ENCODE measurements around the gene ATAD5. TPM values are rescaled to one million over a fixed set of nuclear protein-coding genes. Genes with fewer than 3 reads are reported as not detected.

Gene ATAD5
- total and polyA plus RNA-seq, 2 of the 4 experiments (the other 2 are of a cell fraction): 1.0 to 1.3 TPM

GRCh38 chr17:30827082-30827481, 4.7 kb upstream of the ATAD5 start:
- WGBS, 2 experiments (ENCODE audit: extremely low coverage in 2 of 2, insufficient read length in 1 of 2): no CpG with 5 or more reads among the region's 6 CpGs
- no peak overlapping the region for H3K14ac ChIP-seq (replicated peaks; ENCODE audit: low read depth, low read length)
- no peak for TF ChIP-seq RFX5 (IDR thresholded peaks at IDR 0.05; ENCODE audit: low read depth, low read length)
- no peak for TF ChIP-seq CHD1 (IDR thresholded peaks at IDR 0.05; ENCODE audit: low read depth, low read length)
- no peak for TF ChIP-seq NFE2L2 (IDR thresholded peaks at IDR 0.05; ENCODE audit: low read depth, low read length)
- no peak for TF ChIP-seq MAZ (IDR thresholded peaks at IDR 0.05; ENCODE audit: borderline replicate concordance, low read depth, low read length)
- TF ChIP-seq RCOR1 (IDR thresholded peaks at IDR 0.05; ENCODE audit: insufficient replicate concordance, low read length): no peak
- TF ChIP-seq POLR2A (IDR thresholded peaks at IDR 0.05; ENCODE audit: low read depth, low read length): no peak
- no peak for TF ChIP-seq MAFK (IDR thresholded peaks at IDR 0.05; ENCODE audit: low read depth, low read length)
- TF ChIP-seq FOS (IDR thresholded peaks at IDR 0.05; ENCODE audit: low read depth, low read length): no peak
- no peak for TF ChIP-seq CTCF (conservative IDR thresholded peaks at IDR 0.05; ENCODE audit: low read depth, low read length)
- no peak for TF ChIP-seq MXI1 (IDR thresholded peaks at IDR 0.05; ENCODE audit: borderline replicate concordance, low read depth, low read length)
- TF ChIP-seq BHLHE40 (IDR thresholded peaks at IDR 0.05; ENCODE audit: low read depth, low read length): no peak
- TF ChIP-seq RAD21 (IDR thresholded peaks at IDR 0.05; ENCODE audit: low read length): no peak
- no peak for TF ChIP-seq CEBPB (IDR thresholded peaks at IDR 0.05; ENCODE audit: low read depth, low read length)
- TF ChIP-seq SMC3 (IDR thresholded peaks at IDR 0.05; ENCODE audit: low read depth, low read length): no peak
- TF ChIP-seq ELK1 (IDR thresholded peaks at IDR 0.05; ENCODE audit: borderline replicate concordance, low read depth, low read length): no peak
- no peak for TF ChIP-seq USF2 (IDR thresholded peaks at IDR 0.05; ENCODE audit: low read depth, low read length)
- dilution Hi-C loops (cut with HindIII; ENCODE audit: low sequenced_read_pairs, unreplicated experiment) (no loop called here), intact Hi-C loops (cut with micrococcal nuclease) (no loop called here), in situ Hi-C loops (cut with MboI; ENCODE audit: low sequenced_read_pairs) (no loop called here)
- no peak overlapping the region for H3K4me3 ChIP-seq (ENCODE audit: insufficient read depth, low read depth, low read length)
- no peak overlapping the region for H4K8ac ChIP-seq (ENCODE audit: low read depth in 2 of 2, low read length in 2 of 2)
- no peak overlapping the region for H2BK20ac ChIP-seq (ENCODE audit: low read depth, low read length)
- H4K5ac ChIP-seq (ENCODE audit: low read depth, low read length): no peak overlapping the region
- no peak overlapping the region for H2AFZ ChIP-seq (replicated peaks; ENCODE audit: low read length, poor library complexity)
- H3K23ac ChIP-seq (ENCODE audit: low read depth, low read length): no peak overlapping the region
- 0 out of 2 replicates have a peak, but pooled peaks cover 4% of the 10 kb centered on the region for H3K9me1 ChIP-seq (ENCODE audit: insufficient read depth, low read length)
- no peaks in the 10 kb centered on the region for H3K36me3 ChIP-seq (ENCODE audit: control insufficient read depth, insufficient read depth, low read length)
- POLR2A ChIA-PET (ENCODE audit: unreplicated experiment): no interaction called here
- CTCF ChIA-PET: no interaction called here
- peaks cover 5 to 27% of the 10 kb centered on the region in 2 experiments for H3K79me1 ChIP-seq (ENCODE audit: low read depth in 1 of 2, low read length in 2 of 2)
- no peak overlapping the region for H3K56ac ChIP-seq (ENCODE audit: extremely low read depth, insufficient read depth, low read length)
- no peaks in the 10 kb centered on the region for H3K9me3 ChIP-seq (ENCODE audit: control insufficient read depth, insufficient read depth, low read length)
- H3K27me3 ChIP-seq (ENCODE audit: control insufficient read depth, insufficient read depth, low read length): no peaks in the 10 kb centered on the region
- no peak overlapping the region for H3K4me2 ChIP-seq (ENCODE audit: low read depth, low read length)
- H2BK120ac ChIP-seq (ENCODE audit: low read depth, low read length): no peak overlapping the region
- H2BK5ac ChIP-seq (ENCODE audit: low read depth, low read length, poor library complexity, severe bottlenecking): no peak overlapping the region
- no peak overlapping the region for H3K4ac ChIP-seq (ENCODE audit: low read depth, low read length)
- DNase-seq (no peak), ATAC-seq (ENCODE audit: low read depth) (no peak)
- no peaks in the 10 kb centered on the region for H4K20me1 ChIP-seq (ENCODE audit: insufficient read depth, low read length)
- no TSS peak for BruUV-seq (replicated peaks)
- H3K18ac ChIP-seq (ENCODE audit: low read depth, low read length): no peak overlapping the region
- no peak overlapping the region for H3K9ac ChIP-seq (ENCODE audit: low read depth, low read length)
- no peak overlapping the region for H3K27ac ChIP-seq (ENCODE audit: insufficient read depth, low read length)
- no peaks in the 10 kb centered on the region for H3K4me1 ChIP-seq (ENCODE audit: control insufficient read depth, insufficient read depth, low read length)
- H4K91ac ChIP-seq (ENCODE audit: insufficient read depth, low read depth, low read length): no peak overlapping the region
- H2BK15ac ChIP-seq (ENCODE audit: low read depth, low read length): no peak overlapping the region
- H2AK9ac ChIP-seq (replicated peaks; ENCODE audit: low read depth, low read length, poor library complexity): no peak overlapping the region
- H2AK5ac ChIP-seq (ENCODE audit: low read depth, low read length): no peak overlapping the region
